ENCODE data around the gene HDAC11. TPM values are rescaled to one million over a fixed set of nuclear protein-coding genes. Genes with fewer than 3 reads are reported as not detected.

HDAC11 gene
- total and polyA plus RNA-seq, 10 of the 15 experiments (the other 5 are each of a cell fraction or from before 2014, with no cell fraction given): 0.04 to 0.76 (median 0.22) TPM; not detected in 1

DNA sequence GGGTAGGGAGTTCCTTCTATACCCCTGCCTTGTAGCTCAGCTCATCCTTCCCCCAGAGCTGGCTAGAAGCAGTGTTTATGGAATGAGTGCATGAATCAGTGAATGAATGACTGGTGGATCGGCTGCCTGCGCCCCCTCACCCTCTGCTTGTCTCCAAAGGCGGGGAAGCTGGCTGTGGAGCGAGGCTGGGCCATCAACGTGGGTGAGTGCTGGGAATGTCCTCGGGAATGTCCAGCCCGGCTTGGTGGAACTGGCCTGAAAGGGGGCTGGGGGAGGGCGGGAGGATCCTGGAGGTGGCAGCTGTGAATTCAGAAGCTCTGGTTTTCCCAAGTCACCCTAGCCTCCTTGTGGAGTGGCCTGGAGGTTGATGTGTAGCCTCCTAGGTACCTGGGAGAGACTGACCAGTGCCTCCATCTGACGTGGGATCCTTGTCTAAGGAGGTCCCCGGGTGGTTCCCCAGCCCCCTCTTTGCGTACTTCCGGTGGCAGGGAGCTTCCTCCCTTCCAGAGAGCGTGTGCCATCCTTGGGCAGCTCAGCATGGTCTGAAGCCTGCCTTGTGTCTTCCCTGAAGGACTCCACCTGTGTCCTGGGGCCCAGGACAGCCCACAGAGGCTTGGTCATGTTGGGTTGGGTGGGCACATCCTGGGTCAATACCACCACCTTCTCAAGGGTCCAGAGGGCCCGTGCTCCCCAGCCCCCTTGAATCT, 18.4 kb downstream of the HDAC11 start:
- no peaks in the 10 kb centered on the region for H4K20me1 ChIP-seq (ENCODE audit: control insufficient read depth, insufficient read depth)
- H2AFZ ChIP-seq (ENCODE audit: control insufficient read depth, low read depth, low read length): no peak overlapping the region
- H3K4me1 ChIP-seq (ENCODE audit: control insufficient read depth, insufficient read depth, low read length): peaks cover 11% of the 10 kb centered on the region
- H3K9ac ChIP-seq (ENCODE audit: control insufficient read depth, insufficient read depth, low read length): no peak overlapping the region
- ChIA-PET SMC1A (ENCODE audit: uncharacterized antibody, unreplicated experiment) (no interaction called here), POLR2A (interaction anchor here (0.7 kb wide), 1 partner anchor 150 kb away, joined by 3 read pairs; no protein-coding TSS in a partner anchor), RAD21 (ENCODE audit: unreplicated experiment) (interaction anchor here (0.8 to 3.6 kb wide), 4 partner anchors 19 to 159 kb away, joined by 3 to 31 read pairs (median 3); partner anchors contain the start of gene HDAC11), CTCF (interaction anchor here (0.7 to 8.1 kb wide), 7 partner anchors 17 to 407 kb away, joined by 3 to 231 read pairs (median 3); no protein-coding TSS in a partner anchor)
- no peaks in the 10 kb centered on the region for H3K36me3 ChIP-seq (ENCODE audit: control insufficient read depth in 2 of 2, insufficient read depth in 2 of 2, low read length in 1 of 2)
- TF ChIP-seq RAD51 (IDR thresholded peaks at IDR 0.05) (no peak), NBN (IDR thresholded peaks at IDR 0.05) (no peak), MYB (IDR thresholded peaks at IDR 0.05; ENCODE audit: borderline replicate concordance, low read depth, low read length) (no peak), RUNX3 (IDR thresholded peaks at IDR 0.05; ENCODE audit: low read length) (no peak), SRF (IDR thresholded peaks at IDR 0.05; ENCODE audit: low read depth in 2 of 2, low read length in 2 of 2) (no peak), CBFB (IDR thresholded peaks at IDR 0.05; ENCODE audit: low read depth) (no peak), POLR2AphosphoS2 (IDR thresholded peaks at IDR 0.05; ENCODE audit: low read depth, low read length) (no peak), GATAD2B (conservative IDR thresholded peaks at IDR 0.05; ENCODE audit: low read depth) (no peak), CBX3 (IDR thresholded peaks at IDR 0.05; ENCODE audit: borderline replicate concordance, low read depth) (no peak), GABPA (IDR thresholded peaks at IDR 0.05; ENCODE audit: low read depth) (no peak), CEBPB (IDR thresholded peaks at IDR 0.05; ENCODE audit: borderline replicate concordance in 1 of 2, low read depth in 2 of 2, low read length in 2 of 2) (no peak), ZSCAN29 (IDR thresholded peaks at IDR 0.05) (no peak), CBX5 (IDR thresholded peaks at IDR 0.05; ENCODE audit: low read depth) (no peak), FOXM1 (IDR thresholded peaks at IDR 0.05; ENCODE audit: low read depth, low read length) (no peak), PAX5 (IDR thresholded peaks at IDR 0.05; ENCODE audit: borderline replicate concordance, low read depth, low read length) (no peak)
- TF ChIP-seq, protein P1, sequence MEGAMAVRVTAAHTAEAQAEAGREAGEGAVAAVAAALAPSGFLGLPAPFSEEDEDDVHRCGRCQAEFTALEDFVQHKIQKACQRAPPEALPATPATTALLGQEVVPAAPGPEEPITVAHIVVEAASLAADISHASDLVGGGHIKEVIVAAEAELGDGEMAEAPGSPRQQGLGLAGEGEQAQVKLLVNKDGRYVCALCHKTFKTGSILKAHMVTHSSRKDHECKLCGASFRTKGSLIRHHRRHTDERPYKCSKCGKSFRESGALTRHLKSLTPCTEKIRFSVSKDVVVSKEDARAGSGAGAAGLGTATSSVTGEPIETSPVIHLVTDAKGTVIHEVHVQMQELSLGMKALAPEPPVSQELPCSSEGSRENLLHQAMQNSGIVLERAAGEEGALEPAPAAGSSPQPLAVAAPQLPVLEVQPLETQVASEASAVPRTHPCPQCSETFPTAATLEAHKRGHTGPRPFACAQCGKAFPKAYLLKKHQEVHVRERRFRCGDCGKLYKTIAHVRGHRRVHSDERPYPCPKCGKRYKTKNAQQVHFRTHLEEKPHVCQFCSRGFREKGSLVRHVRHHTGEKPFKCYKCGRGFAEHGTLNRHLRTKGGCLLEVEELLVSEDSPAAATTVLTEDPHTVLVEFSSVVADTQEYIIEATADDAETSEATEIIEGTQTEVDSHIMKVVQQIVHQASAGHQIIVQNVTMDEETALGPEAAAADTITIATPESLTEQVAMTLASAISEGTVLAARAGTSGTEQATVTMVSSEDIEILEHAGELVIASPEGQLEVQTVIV (IDR thresholded peaks at IDR 0.05; ENCODE audit: borderline replicate concordance, partially characterized antibody): no peak
- TF ChIP-seq, protein P2, sequence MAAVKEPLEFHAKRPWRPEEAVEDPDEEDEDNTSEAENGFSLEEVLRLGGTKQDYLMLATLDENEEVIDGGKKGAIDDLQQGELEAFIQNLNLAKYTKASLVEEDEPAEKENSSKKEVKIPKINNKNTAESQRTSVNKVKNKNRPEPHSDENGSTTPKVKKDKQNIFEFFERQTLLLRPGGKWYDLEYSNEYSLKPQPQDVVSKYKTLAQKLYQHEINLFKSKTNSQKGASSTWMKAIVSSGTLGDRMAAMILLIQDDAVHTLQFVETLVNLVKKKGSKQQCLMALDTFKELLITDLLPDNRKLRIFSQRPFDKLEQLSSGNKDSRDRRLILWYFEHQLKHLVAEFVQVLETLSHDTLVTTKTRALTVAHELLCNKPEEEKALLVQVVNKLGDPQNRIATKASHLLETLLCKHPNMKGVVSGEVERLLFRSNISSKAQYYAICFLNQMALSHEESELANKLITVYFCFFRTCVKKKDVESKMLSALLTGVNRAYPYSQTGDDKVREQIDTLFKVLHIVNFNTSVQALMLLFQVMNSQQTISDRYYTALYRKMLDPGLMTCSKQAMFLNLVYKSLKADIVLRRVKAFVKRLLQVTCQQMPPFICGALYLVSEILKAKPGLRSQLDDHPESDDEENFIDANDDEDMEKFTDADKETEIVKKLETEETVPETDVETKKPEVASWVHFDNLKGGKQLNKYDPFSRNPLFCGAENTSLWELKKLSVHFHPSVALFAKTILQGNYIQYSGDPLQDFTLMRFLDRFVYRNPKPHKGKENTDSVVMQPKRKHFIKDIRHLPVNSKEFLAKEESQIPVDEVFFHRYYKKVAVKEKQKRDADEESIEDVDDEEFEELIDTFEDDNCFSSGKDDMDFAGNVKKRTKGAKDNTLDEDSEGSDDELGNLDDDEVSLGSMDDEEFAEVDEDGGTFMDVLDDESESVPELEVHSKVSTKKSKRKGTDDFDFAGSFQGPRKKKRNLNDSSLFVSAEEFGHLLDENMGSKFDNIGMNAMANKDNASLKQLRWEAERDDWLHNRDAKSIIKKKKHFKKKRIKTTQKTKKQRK (IDR thresholded peaks at IDR 0.05; ENCODE audit: low read depth, low read length): no peak
- TF ChIP-seq, protein P3, sequence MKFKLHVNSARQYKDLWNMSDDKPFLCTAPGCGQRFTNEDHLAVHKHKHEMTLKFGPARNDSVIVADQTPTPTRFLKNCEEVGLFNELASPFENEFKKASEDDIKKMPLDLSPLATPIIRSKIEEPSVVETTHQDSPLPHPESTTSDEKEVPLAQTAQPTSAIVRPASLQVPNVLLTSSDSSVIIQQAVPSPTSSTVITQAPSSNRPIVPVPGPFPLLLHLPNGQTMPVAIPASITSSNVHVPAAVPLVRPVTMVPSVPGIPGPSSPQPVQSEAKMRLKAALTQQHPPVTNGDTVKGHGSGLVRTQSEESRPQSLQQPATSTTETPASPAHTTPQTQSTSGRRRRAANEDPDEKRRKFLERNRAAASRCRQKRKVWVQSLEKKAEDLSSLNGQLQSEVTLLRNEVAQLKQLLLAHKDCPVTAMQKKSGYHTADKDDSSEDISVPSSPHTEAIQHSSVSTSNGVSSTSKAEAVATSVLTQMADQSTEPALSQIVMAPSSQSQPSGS (IDR thresholded peaks at IDR 0.05; ENCODE audit: low read length): no peak
- no peak overlapping the region for H3K27ac ChIP-seq (ENCODE audit: control insufficient read depth, insufficient read depth)
- ATAC-seq: no peak
- H3K79me2 ChIP-seq (ENCODE audit: control insufficient read depth, insufficient read depth, low read length): no peaks in the 10 kb centered on the region
- H3K27me3 ChIP-seq (replicated peaks in 1 of 2; ENCODE audit: control insufficient read depth in 2 of 2, insufficient read depth in 2 of 2, low read length in 1 of 2): no peaks in the 10 kb centered on the region; a peak in 1 of 4 replicates
- H3K9me3 ChIP-seq (replicated peaks; ENCODE audit: control insufficient read depth, insufficient read depth, low read length): no peaks in the 10 kb centered on the region
- no TSS peak for BruUV-seq (replicated peaks)
- H3K4me3 ChIP-seq: no peak overlapping the region
- intact Hi-C loops (cut with micrococcal nuclease; ENCODE audit: unreplicated experiment): loop anchor here (10.0 kb wide), 1 partner anchor 386 kb away; the partner anchor contains the start of gene WNT7A
- in situ Hi-C loops (cut with MboI): loop anchor here (5.0 kb wide), 1 partner anchor 149 kb away; no protein-coding TSS in a partner anchor
- DNase-seq (ENCODE audit: low read depth, low spot score): no peak
- WGBS (ENCODE audit: insufficient coverage, insufficient replicate concordance, low lambda C conversion rate, missing lambda C conversion rate): 18% methylated on average over 7 of the region's 14 CpGs
- H3K4me2 ChIP-seq (ENCODE audit: control insufficient read depth, insufficient read depth): no peak overlapping the region
- no peak for FAIRE-seq
